ENCODE data around the gene HIP1R. TPM values are rescaled to one million over a fixed set of nuclear protein-coding genes. Genes with fewer than 3 reads are reported as not detected.

HIP1R gene
- total and polyA plus RNA-seq, 2 of the 13 experiments (the other 11 are each of a cell fraction or from before 2014, with no cell fraction given): 18.4 to 25.5 TPM

GRCh38 chr12:122830517-122831214 lies 4.6 kb upstream of the HIP1R start (continued):
- 0 out of 2 replicates have a peak, but pooled peaks have one; percentile 31 for TF ChIP-seq ARID3A (IDR thresholded peaks at IDR 0.05; ENCODE audit: low read depth, low read length)
- no peak for TF ChIP-seq REXO4 (CRISPR knock-in tag; IDR thresholded peaks at IDR 0.05; ENCODE audit: borderline replicate concordance)
- TF ChIP-seq CEBPB (IDR thresholded peaks at IDR 0.05; ENCODE audit: borderline replicate concordance, low read depth, low read length): peak; percentile 57; the same call in 1 of the 2 replicates
- 0 out of 2 replicates have a peak, but pooled peaks have one; percentile 5 for TF ChIP-seq BHLHE40 (IDR thresholded peaks at IDR 0.05; ENCODE audit: low read length)
- 0 out of 2 replicates have a peak, but pooled peaks have one; percentile 14 for TF ChIP-seq PATZ1 (CRISPR knock-in tag; IDR thresholded peaks at IDR 0.05)

GRCh38 chr12:122834104-122834920 lies 945 bp upstream of the HIP1R start:
- POLR2A ChIA-PET: no interaction called here
- Histone ChIP-seq H3K27ac (ENCODE audit: extremely low read length, insufficient read depth, low read length) (peak overlapping the region; percentile 1), H3K27me3 (ENCODE audit: control insufficient read depth in 1 of 2, insufficient read depth in 2 of 2, low read length in 2 of 2) (no peaks in the 10 kb centered on the region; a peak in 1 of 5 replicates), H4K20me1 (ENCODE audit: insufficient read depth, low read length) (no peaks in the 10 kb centered on the region), H3K4me1 (ENCODE audit: insufficient read depth, low read length) (peaks cover 39% of the 10 kb centered on the region), H3K4me2 (ENCODE audit: low read depth, low read length) (peak overlapping the region; percentile 92), H3K79me2 (ENCODE audit: insufficient read depth, low read length) (peaks cover 4% of the 10 kb centered on the region), H2AFZ (ENCODE audit: low read length) (no peak overlapping the region), H3K9me3 (ENCODE audit: low read length) (no peaks in the 10 kb centered on the region), H3K4me3 (replicated peaks in 1 of 3; ENCODE audit: insufficient read depth in 1 of 3, low read depth in 2 of 3, low read length in 3 of 3) (peak overlapping the region; percentile 22 to 67 (median 53)), H3K9ac (ENCODE audit: insufficient read depth, low read depth, low read length) (no peak overlapping the region), H3K36me3 (replicated peaks in 1 of 2; ENCODE audit: control insufficient read depth in 1 of 2, insufficient read depth in 2 of 2, low read length in 2 of 2) (no peaks in the 10 kb centered on the region)
- ATAC-seq (peak; percentile 60), DNase-seq (ENCODE audit: low spot score) (peak; percentile 58), FAIRE-seq (no peak)
- intact Hi-C loops (cut with micrococcal nuclease; ENCODE audit: unreplicated experiment): no loop called here
- no TSS peak for BruUV-seq (replicated peaks)
- in situ Hi-C loops (cut with HindIII; ENCODE audit: extremely low pct_ligation_motif_present, low pct_unique_long_range_greater_than_20kb): no loop called here
- CTCF ChIA-PET (ENCODE audit: low intra/inter-chr PET ratio, low total read pairs): no interaction called here
- WGBS (ENCODE audit: low lambda C conversion rate): 16% methylated on average over 14 of the region's 21 CpGs
- no peak for TF ChIP-seq BRCA1 (CRISPR knock-in tag; IDR thresholded peaks at IDR 0.05)
- peak; percentile 34 for TF ChIP-seq TEAD3 (CRISPR knock-in tag; optimal IDR thresholded peaks at IDR 0.05; ENCODE audit: borderline replicate concordance)
- 0 out of 4 replicates have a peak, but pooled peaks of 1 of the 2 experiments have one; percentile 21 for TF ChIP-seq HMGXB4 (CRISPR knock-in tag; IDR thresholded peaks at IDR 0.05; ENCODE audit: borderline replicate concordance in 1 of 2, low read depth in 1 of 2)
- TF ChIP-seq KDM2A (CRISPR knock-in tag; IDR thresholded peaks at IDR 0.05; ENCODE audit: borderline replicate concordance, low read depth): 0 out of 2 replicates have a peak, but pooled peaks have one; percentile 20
- no peak for TF ChIP-seq GABPB1 (CRISPR knock-in tag; IDR thresholded peaks at IDR 0.05)

Measured in HepG2 (cell line).